ENCODE measurements around the gene EPAS1.

DNA sequence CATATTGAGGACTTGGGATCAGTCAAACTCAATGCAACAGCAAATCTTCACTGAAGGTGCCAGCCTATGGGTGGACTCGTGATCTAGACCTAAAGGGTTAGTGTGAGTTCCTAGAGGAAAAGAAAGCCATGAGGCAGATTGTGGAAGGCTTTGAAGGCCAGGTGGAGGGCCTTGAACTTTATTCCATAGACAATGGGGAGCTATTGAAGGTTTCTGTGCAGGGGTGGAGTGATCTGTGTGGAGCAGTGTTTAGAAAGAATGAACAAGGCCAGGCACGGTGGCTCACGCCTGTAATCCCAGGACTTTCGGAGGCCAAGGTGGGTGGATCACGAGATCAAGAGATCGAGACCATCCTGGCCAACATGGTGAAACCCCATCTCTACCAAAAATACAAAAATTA is 61.5 kb downstream of the EPAS1 start:
- TF ChIP-seq SP1 (IDR thresholded peaks at IDR 0.05; ENCODE audit: low read depth): no peak
- TF ChIP-seq, protein P1, sequence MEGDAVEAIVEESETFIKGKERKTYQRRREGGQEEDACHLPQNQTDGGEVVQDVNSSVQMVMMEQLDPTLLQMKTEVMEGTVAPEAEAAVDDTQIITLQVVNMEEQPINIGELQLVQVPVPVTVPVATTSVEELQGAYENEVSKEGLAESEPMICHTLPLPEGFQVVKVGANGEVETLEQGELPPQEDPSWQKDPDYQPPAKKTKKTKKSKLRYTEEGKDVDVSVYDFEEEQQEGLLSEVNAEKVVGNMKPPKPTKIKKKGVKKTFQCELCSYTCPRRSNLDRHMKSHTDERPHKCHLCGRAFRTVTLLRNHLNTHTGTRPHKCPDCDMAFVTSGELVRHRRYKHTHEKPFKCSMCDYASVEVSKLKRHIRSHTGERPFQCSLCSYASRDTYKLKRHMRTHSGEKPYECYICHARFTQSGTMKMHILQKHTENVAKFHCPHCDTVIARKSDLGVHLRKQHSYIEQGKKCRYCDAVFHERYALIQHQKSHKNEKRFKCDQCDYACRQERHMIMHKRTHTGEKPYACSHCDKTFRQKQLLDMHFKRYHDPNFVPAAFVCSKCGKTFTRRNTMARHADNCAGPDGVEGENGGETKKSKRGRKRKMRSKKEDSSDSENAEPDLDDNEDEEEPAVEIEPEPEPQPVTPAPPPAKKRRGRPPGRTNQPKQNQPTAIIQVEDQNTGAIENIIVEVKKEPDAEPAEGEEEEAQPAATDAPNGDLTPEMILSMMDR (IDR thresholded peaks at IDR 0.05 in 2 of 3, conservative IDR thresholded peaks at IDR 0.05 in 1 of 3; ENCODE audit: borderline replicate concordance in 1 of 3, insufficient read depth in 1 of 3, low read depth in 2 of 3, low read length in 2 of 3): no peak
- TF ChIP-seq ZFX (IDR thresholded peaks at IDR 0.05): no peak
- TF ChIP-seq POLR2AphosphoS5 (IDR thresholded peaks at IDR 0.05; ENCODE audit: low read depth, low read length): no peak

All from HCT116 (cell line).